Mesenchymal stem cell (in vitro differentiated cells and primary cell): ENCODE measurements around the gene PDGFA.

Experiments used
- DNase-seq: peaks from one replicate; pipeline ENCODE4 v3.0.0-alpha.2; 2013
- H2AFZ ChIP-seq: one replicate; pipeline ENCODE4 v1.6.1; 2013; ENCODE audit warnings: low read depth, mild to moderate bottlenecking, control low read depth, inconsistent platforms, low read length, moderate library complexity
- H2AK5ac ChIP-seq: 2 replicates; pipeline ENCODE4 v1.6.1; 2013; ENCODE audit warnings: low read length, moderate library complexity, mild to moderate bottlenecking, inconsistent platforms; ENCODE audit not compliant: severe bottlenecking
- H2BK120ac ChIP-seq: one replicate; pipeline ENCODE4 v1.6.1; 2013; ENCODE audit warnings: low read depth, mild to moderate bottlenecking, inconsistent platforms, low read length, moderate library complexity
- H2BK12ac ChIP-seq, 2 experiments: one replicate each; pipeline ENCODE4 v1.6.1; 2013; ENCODE audit warnings: inconsistent platforms in 2 of 2, low read length in 2 of 2, mild to moderate bottlenecking in 2 of 2, moderate library complexity in 2 of 2, control low read depth in 1 of 2
- H2BK15ac ChIP-seq: one replicate; pipeline ENCODE4 v1.6.1; 2013; ENCODE audit warnings: mild to moderate bottlenecking, low read depth, inconsistent platforms; ENCODE audit not compliant: poor library complexity, severe bottlenecking
- H2BK5ac ChIP-seq: 2 replicates; pipeline ENCODE4 v1.6.1; 2013; ENCODE audit warnings: low read depth, mild to moderate bottlenecking, low read length, control low read depth, inconsistent platforms; ENCODE audit not compliant: poor library complexity, severe bottlenecking
- H3K14ac ChIP-seq, 2 experiments: one replicate each; pipeline ENCODE4 v1.6.1; 2013; ENCODE audit warnings: inconsistent platforms in 2 of 2, low read length in 2 of 2, control low read depth in 1 of 2, mild to moderate bottlenecking in 1 of 2, moderate library complexity in 1 of 2
- H3K18ac ChIP-seq, 2 experiments: one replicate each; pipeline ENCODE4 v1.6.1; 2013; ENCODE audit warnings: inconsistent platforms in 2 of 2, low read length in 2 of 2, control low read depth in 1 of 2, low read depth in 1 of 2, mild to moderate bottlenecking in 1 of 2
- H3K23ac ChIP-seq, 2 experiments: one replicate each; pipeline ENCODE4 v1.6.1; 2013; ENCODE audit warnings: inconsistent platforms in 2 of 2, low read length in 2 of 2, mild to moderate bottlenecking in 2 of 2, moderate library complexity in 2 of 2, control low read depth in 1 of 2
- H3K27ac ChIP-seq: 2 replicates; pipeline ENCODE4 v1.5.1; 2013; ENCODE audit warnings: mild to moderate bottlenecking, moderate library complexity, low read length, control low read depth, inconsistent platforms; ENCODE audit not compliant: poor library complexity, severe bottlenecking
- H3K27me3 ChIP-seq, 2 experiments: 2 replicates each; pipeline versions ENCODE4 v1.6.1 to v1.7.0; 2013; ENCODE audit warnings: low read length in 2 of 2, mild to moderate bottlenecking in 2 of 2, moderate library complexity in 2 of 2, control low read depth in 1 of 2, inconsistent platforms in 1 of 2; ENCODE audit not compliant: control insufficient read depth in 1 of 2, insufficient read depth in 1 of 2
- H3K36me3 ChIP-seq, 2 experiments: 2 replicates each; pipeline versions ENCODE4 v1.6.1 to v1.7.0; 2013; ENCODE audit warnings: low read length in 2 of 2, control low read depth in 1 of 2, inconsistent platforms in 1 of 2, low read depth in 1 of 2, mild to moderate bottlenecking in 1 of 2; ENCODE audit not compliant: insufficient read depth in 2 of 2, control insufficient read depth in 1 of 2
- H3K4ac ChIP-seq, 2 experiments: one replicate each; pipeline ENCODE4 v1.6.1; 2013; ENCODE audit warnings: inconsistent platforms in 2 of 2, low read length in 2 of 2, mild to moderate bottlenecking in 2 of 2, moderate library complexity in 2 of 2, control low read depth in 1 of 2, low read depth in 1 of 2
- H3K4me1 ChIP-seq: 2 replicates; pipeline ENCODE4 v1.6.1; 2013; ENCODE audit warnings: low read depth, low read length, control low read depth; ENCODE audit not compliant: control insufficient read depth, insufficient read depth
- H3K4me2 ChIP-seq: 2 replicates; pipeline ENCODE4 v1.6.1; 2013; ENCODE audit warnings: low read length, mild to moderate bottlenecking, inconsistent platforms; ENCODE audit not compliant: poor library complexity, severe bottlenecking
- H3K4me3 ChIP-seq, 2 experiments: 2 replicates each; pipeline versions ENCODE4 v1.5.1 to v1.7.0; 2013; ENCODE audit warnings: low read length in 2 of 2, mild to moderate bottlenecking in 2 of 2, control low read depth in 1 of 2, low read depth in 1 of 2; ENCODE audit not compliant: insufficient read depth in 1 of 2
- H3K79me1 ChIP-seq: replicated peaks from 2 replicates; pipeline ENCODE4 v1.6.1; 2013; ENCODE audit warnings: mild to moderate bottlenecking, control low read depth, low read length, inconsistent platforms; ENCODE audit not compliant: poor library complexity, severe bottlenecking
- H3K9ac ChIP-seq: 2 replicates; pipeline ENCODE4 v1.7.0; 2013; ENCODE audit warnings: mild to moderate bottlenecking, low read length, moderate library complexity
- H3K9me3 ChIP-seq: 2 replicates; pipeline ENCODE4 v1.7.0; 2013; ENCODE audit warnings: mild to moderate bottlenecking, low read length; ENCODE audit not compliant: control insufficient read depth
- H4K8ac ChIP-seq: one replicate; pipeline ENCODE4 v1.6.1; 2013; ENCODE audit warnings: inconsistent platforms, mild to moderate bottlenecking, low read length, moderate library complexity
- H4K91ac ChIP-seq: one replicate; pipeline ENCODE4 v1.6.1; 2013; ENCODE audit warnings: mild to moderate bottlenecking, low read length, inconsistent platforms
- WGBS: methylation state at CpG from one replicate; pipeline ENCODE4 v1.1.7; 2013; ENCODE audit warnings: mixed read lengths; 5-methylcytosine and 5-hydroxymethylcytosine counted together

PDGFA gene

DNA sequence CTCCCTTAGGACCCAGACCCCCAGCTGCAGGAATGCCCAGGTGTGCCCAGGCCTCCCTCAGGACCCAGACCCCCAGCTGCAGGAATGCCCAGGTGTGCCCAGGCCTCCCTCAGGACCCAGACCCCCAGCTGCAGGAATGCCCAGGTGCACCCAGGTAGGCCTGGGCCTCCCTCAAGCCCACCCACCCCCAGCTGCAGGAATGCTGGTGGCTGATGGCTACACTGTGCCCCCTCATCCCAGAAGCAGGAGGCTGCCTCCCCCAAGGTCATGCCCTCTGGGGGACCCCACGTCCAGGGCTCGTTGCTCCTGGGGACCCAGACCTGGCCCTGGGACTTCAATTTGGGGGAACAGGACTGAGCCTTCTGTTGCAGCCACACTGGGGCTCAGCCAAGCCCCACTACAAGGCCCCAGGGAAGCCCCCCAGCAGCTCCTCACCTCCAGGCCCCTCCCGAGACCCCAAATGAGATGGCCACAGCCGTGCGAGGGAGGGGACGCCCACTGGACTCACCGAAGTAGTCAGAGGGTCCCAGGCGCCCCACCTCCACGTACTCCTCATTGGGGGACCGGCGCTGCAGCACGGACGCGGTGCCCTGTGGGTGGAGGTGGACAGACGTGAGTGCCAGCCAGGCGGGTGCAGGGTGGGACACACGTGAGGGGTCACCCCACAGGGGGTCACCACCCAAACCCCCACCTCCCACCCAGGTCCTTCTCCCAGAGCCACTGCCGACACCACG lies 31.4 kb upstream of the PDGFA start:
- H3K14ac ChIP-seq: no peak overlapping the region
- no peak overlapping the region for H4K8ac ChIP-seq
- H3K9ac ChIP-seq: no peak overlapping the region
- H2BK5ac ChIP-seq: no peak overlapping the region
- H3K27ac ChIP-seq: no peak overlapping the region
- no peak overlapping the region for H2BK12ac ChIP-seq
- H3K4me2 ChIP-seq: no peak overlapping the region
- no peak overlapping the region for H3K23ac ChIP-seq
- H2AK5ac ChIP-seq: no peak overlapping the region
- H2BK15ac ChIP-seq: no peak overlapping the region
- no peaks in the 10 kb centered on the region for H3K9me3 ChIP-seq
- peaks cover 11% of the 10 kb centered on the region for H3K4me1 ChIP-seq
- H3K79me1 ChIP-seq: no peaks in the 10 kb centered on the region
- no peak for DNase-seq
- no peak overlapping the region for H4K91ac ChIP-seq
- no peak overlapping the region for H3K4me3 ChIP-seq
- no peak overlapping the region for H2BK120ac ChIP-seq
- peaks cover 0 to 14% of the 10 kb centered on the region in 2 experiments for H3K27me3 ChIP-seq
- H3K4ac ChIP-seq: no peak overlapping the region
- 94% methylated on average over 19 of the region's 19 CpGs for WGBS
- no peak overlapping the region for H3K18ac ChIP-seq
- H3K36me3 ChIP-seq: peaks cover 0 to 14% of the 10 kb centered on the region in 2 experiments
- H2AFZ ChIP-seq: no peak overlapping the region

DNA sequence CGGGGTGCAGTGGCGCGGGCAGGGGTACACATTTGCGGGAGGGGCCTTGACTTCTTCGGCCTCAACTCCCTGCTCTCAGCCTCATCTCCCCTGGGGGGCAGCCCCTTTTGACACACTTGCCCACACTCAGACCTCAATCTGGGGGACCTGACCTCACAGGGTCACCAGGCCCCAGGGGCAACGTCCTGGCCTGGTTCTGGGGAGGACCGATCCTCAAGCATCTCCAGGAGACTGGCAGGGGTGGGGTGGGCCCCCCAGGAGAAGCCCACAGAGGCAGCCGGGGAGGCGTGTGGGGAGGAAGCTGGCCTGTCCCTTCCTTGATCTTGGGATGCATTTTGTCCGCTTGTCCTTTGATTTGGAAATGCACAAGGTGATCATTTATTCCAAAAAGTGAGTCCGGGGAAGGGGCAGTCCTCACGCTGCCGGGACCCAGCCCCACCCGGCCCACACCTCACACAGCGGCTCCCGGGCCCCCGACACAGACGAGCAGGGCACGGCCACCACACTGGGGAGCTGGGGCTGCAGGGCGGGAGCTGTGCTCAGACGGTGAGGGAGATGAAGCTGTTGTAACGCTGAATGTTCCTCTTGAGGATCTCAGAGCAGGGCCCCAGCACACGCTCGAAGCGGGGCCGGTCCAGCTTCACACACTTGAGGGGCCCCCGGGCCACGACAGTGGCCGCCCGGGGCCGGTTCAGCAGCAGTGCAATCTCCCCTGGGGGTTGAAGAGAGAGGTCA lies 30.4 kb upstream of the PDGFA start:
- Histone ChIP-seq H3K4me3 (no peak overlapping the region), H2BK12ac (no peak overlapping the region), H2BK120ac (no peak overlapping the region), H2AK5ac (no peak overlapping the region), H2AFZ (no peak overlapping the region), H3K9ac (no peak overlapping the region), H3K36me3 (peaks cover 0 to 14% of the 10 kb centered on the region in 2 experiments), H3K27me3 (peaks cover 0 to 5% of the 10 kb centered on the region in 2 experiments), H3K23ac (no peak overlapping the region), H4K91ac (no peak overlapping the region), H2BK15ac (no peak overlapping the region), H2BK5ac (no peak overlapping the region), H3K9me3 (no peaks in the 10 kb centered on the region), H3K4me2 (no peak overlapping the region), H4K8ac (no peak overlapping the region), H3K18ac (no peak overlapping the region), H3K4ac (no peak overlapping the region), H3K4me1 (peaks cover 11% of the 10 kb centered on the region), H3K14ac (no peak overlapping the region), H3K27ac (no peak overlapping the region), H3K79me1 (no peaks in the 10 kb centered on the region)
- WGBS: 94% methylated on average over 31 of the region's 31 CpGs
- DNase-seq: no peak

DNA sequence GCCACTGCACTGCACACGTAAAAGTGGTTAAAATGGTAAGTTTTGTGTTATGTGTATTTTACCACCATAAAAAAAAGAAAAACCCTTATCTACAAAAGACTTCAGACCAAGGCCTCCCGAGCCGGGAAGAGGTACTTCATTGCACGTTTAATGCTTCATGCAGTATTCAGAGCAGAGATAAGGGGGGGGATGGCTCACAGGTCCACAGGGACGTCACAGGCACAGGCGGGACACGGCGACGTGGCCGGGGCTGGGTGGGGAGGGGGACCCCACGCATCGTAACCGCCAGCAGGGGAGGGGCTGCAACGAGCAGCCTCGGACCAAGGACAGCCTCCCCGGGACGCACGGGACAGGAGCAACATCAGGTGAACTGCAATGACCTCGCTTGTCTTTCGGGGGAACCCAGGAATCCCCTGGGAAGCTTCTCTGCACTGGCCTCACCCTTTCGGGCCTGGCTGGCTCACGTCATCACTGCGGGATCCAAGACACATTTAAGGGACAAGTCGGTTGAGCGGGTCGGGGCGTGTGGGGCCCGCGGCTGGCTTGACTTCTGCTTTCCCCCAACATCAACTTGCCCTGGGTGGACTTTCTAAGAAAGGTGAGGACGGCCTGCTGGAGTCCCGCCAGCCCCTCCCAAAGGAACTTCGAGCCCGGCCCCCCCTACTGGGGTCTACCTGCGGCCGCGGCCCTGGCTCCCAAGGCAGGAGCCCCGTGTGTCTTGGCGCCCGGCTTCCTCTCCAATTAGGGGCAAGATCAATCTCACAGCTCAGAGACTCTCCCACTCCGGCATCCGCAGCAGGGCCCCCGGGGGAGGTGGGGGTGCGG lies 29.6 kb upstream of the PDGFA start:
- no peak for DNase-seq
- no peak overlapping the region for H3K23ac ChIP-seq

DNA sequence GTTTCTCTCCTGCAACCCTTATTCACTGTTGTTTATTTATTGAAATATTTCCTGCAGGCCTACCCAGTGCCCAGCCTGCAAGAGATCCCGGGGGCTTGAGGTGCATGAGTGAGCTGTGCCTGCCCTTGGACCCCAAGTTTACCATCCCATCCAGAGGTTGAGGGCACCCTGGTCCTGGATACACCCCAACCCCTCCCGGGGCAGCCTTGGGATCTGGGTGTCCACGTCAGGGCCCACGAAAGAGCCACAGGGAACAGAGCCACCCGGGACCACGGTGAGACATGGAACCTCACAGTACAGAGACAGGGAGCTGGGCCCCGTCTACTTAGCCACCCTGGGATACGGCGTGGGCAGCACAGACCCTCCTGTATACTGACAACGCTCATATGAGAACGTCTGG lies 28.8 kb upstream of the PDGFA start:
- Histone ChIP-seq H2AFZ (no peak overlapping the region), H3K9me3 (no peaks in the 10 kb centered on the region), H4K91ac (peak overlapping the region; percentile 8), H3K4me2 (no peak overlapping the region), H2BK15ac (no peak overlapping the region), H3K27me3 (peaks cover 0 to 5% of the 10 kb centered on the region in 2 experiments), H2AK5ac (no peak overlapping the region), H3K4ac (no peak overlapping the region), H4K8ac (no peak overlapping the region), H3K14ac (peak overlapping the region in 1 of 2 experiments; percentile 28), H3K79me1 (no peaks in the 10 kb centered on the region), H3K27ac (no peak overlapping the region), H2BK5ac (no peak overlapping the region), H3K18ac (no peak overlapping the region), H3K23ac (no peak overlapping the region), H2BK12ac (no peak overlapping the region), H3K4me1 (peaks cover 6% of the 10 kb centered on the region), H2BK120ac (no peak overlapping the region), H3K4me3 (no peak overlapping the region), H3K9ac (no peak overlapping the region), H3K36me3 (peaks cover 0 to 12% of the 10 kb centered on the region in 2 experiments)
- WGBS: 92% methylated on average over 11 of the region's 11 CpGs
- DNase-seq: no peak

More for the DNA sequence above, 29.6 kb upstream of the PDGFA start:
- Histone ChIP-seq H3K4me3 (no peak overlapping the region), H3K4me1 (peaks cover 11% of the 10 kb centered on the region), H4K8ac (no peak overlapping the region), H3K4me2 (no peak overlapping the region), H3K9ac (no peak overlapping the region), H3K36me3 (peaks cover 0 to 14% of the 10 kb centered on the region in 2 experiments), H2BK15ac (no peak overlapping the region), H3K9me3 (no peaks in the 10 kb centered on the region), H3K79me1 (no peaks in the 10 kb centered on the region), H2BK12ac (no peak overlapping the region), H2BK5ac (no peak overlapping the region), H4K91ac (no peak overlapping the region), H3K14ac (no peak overlapping the region), H2AK5ac (no peak overlapping the region), H3K4ac (no peak overlapping the region), H2BK120ac (no peak overlapping the region), H3K27me3 (peaks cover 0 to 5% of the 10 kb centered on the region in 2 experiments), H3K18ac (no peak overlapping the region), H2AFZ (no peak overlapping the region), H3K27ac (no peak overlapping the region)
- 93% methylated on average over 42 of the region's 43 CpGs for whole genome bisulfite sequencing
